Neural cell (in vitro differentiated cells): ENCODE data around the gene MTFMT. TPM values are rescaled to one million over a fixed set of nuclear protein-coding genes. Genes with fewer than 3 reads are reported as not detected.
A peak's percentile ranks its signal among the peaks of the same experiment; 100 is the strongest.

Source experiments
- H2AFZ ChIP-seq: fragments of 200-600, 300-800 bp; sonication (generic), shearing (Covaris generic); 2 replicates; pipeline ENCODE4 v1.6.0; 2014; ENCODE audit warnings: low read depth, mild to moderate bottlenecking, antibody characterized with exemption, low read length, moderate library complexity
- H3F3A ChIP-seq: fragments of 200-600 bp; shearing (Covaris generic); 2 replicates; pipeline ENCODE4 v1.6.1; 2016; ENCODE audit warnings: mild to moderate bottlenecking, moderate library complexity, mixed read lengths, antibody characterized with exemption, low read length; ENCODE audit not compliant: insufficient read depth, poor library complexity, severe bottlenecking
- H3K27ac ChIP-seq: fragments of 200-600, 300-800 bp; sonication (generic), shearing (Covaris generic); 2 replicates; pipeline ENCODE4 v1.5.1; 2014; ENCODE audit warnings: mild to moderate bottlenecking, low read length, moderate library complexity
- H3K27me3 ChIP-seq: fragments of 300-800, 200-600 bp; sonication (generic), shearing (Covaris generic); 2 replicates; pipeline ENCODE4 v1.6.0; 2014; ENCODE audit warnings: mild to moderate bottlenecking, low read depth, low read length, moderate library complexity; ENCODE audit not compliant: insufficient read depth
- H3K36me3 ChIP-seq: fragments of 300-800, 200-600 bp; sonication (generic), shearing (Covaris generic); 2 replicates; pipeline ENCODE4 v1.5.1; 2014; ENCODE audit warnings: mild to moderate bottlenecking, antibody characterized with exemption, low read length, moderate library complexity; ENCODE audit not compliant: insufficient read depth
- H3K4me2 ChIP-seq: fragments of 300-800, 200-600 bp; sonication (generic), shearing (Covaris generic); 2 replicates; pipeline ENCODE4 v1.6.0; 2014; ENCODE audit warnings: mild to moderate bottlenecking, low read length
- H3K4me3 ChIP-seq: fragments of 300-800, 200-600 bp; sonication (generic), shearing (Covaris generic); 2 replicates; pipeline ENCODE4 v1.5.1; 2014; ENCODE audit warnings: mild to moderate bottlenecking, low read length, moderate library complexity
- H3K79me2 ChIP-seq: fragments of 200-600 bp; shearing (Covaris generic); replicated peaks from 2 replicates; pipeline ENCODE4 v1.6.0; 2014; ENCODE audit warnings: mild to moderate bottlenecking, low read length, moderate library complexity; ENCODE audit not compliant: insufficient read depth
- H3K9ac ChIP-seq: fragments of 300-800, 200-600 bp; sonication (generic), shearing (Covaris generic); 2 replicates; pipeline ENCODE4 v1.6.1; 2016; ENCODE audit warnings: mild to moderate bottlenecking, low read length, mixed read lengths
- H3K9me2 ChIP-seq: fragments of 200-600 bp; shearing (Covaris generic); 2 replicates; pipeline ENCODE4 v1.6.1; 2016; ENCODE audit warnings: mild to moderate bottlenecking, low read length, mixed read lengths; ENCODE audit not compliant: insufficient read depth
- H3K9me3 ChIP-seq: fragments of 200-600, 300-800 bp; sonication (generic), shearing (Covaris generic); 2 replicates; pipeline ENCODE4 v1.6.1; 2016; ENCODE audit warnings: mild to moderate bottlenecking, mixed run types, low read length, moderate library complexity, mixed read lengths
- H4K20me1 ChIP-seq: fragments of 200-600 bp; shearing (Covaris generic); 2 replicates; pipeline ENCODE4 v1.6.1; 2016; ENCODE audit warnings: mild to moderate bottlenecking, mixed run types; ENCODE audit not compliant: insufficient read depth
- CTCF ChIP-seq: fragments of 450-650 bp; IDR thresholded peaks from 2 replicates; pipeline ENCODE4 v1.5.1; 2014; ENCODE audit warnings: antibody characterized with exemption, mild to moderate bottlenecking, moderate library complexity; ENCODE audit not compliant: poor library complexity, severe bottlenecking
- EP300 ChIP-seq: fragments of 450-650 bp; conservative IDR thresholded peaks from 2 replicates; pipeline ENCODE4 v1.6.1; 2014; ENCODE audit warnings: antibody characterized with exemption, mild to moderate bottlenecking, moderate library complexity; ENCODE audit not compliant: poor library complexity, severe bottlenecking
- EZH2 ChIP-seq: fragments of 200-600, 300-800 bp; shearing (Covaris generic), sonication (generic); IDR thresholded peaks from 2 replicates; pipeline ENCODE4 v1.6.1; 2014; ENCODE audit warnings: antibody characterized with exemption, low read length, borderline replicate concordance, mild to moderate bottlenecking; ENCODE audit not compliant: insufficient read depth, poor library complexity, severe bottlenecking
- MXI1 ChIP-seq: fragments of 450-650 bp; conservative IDR thresholded peaks from 2 replicates; pipeline ENCODE4 v1.6.1; 2014; ENCODE audit warnings: antibody characterized with exemption, mild to moderate bottlenecking; ENCODE audit not compliant: poor library complexity, severe bottlenecking
- POLR2AphosphoS5 ChIP-seq: IDR thresholded peaks from 2 replicates; pipeline ENCODE4 v1.6.1; 2012
- RAD21 ChIP-seq: fragments of 450-650 bp; conservative IDR thresholded peaks from 2 replicates; pipeline ENCODE4 v1.6.1; 2014; ENCODE audit warnings: antibody characterized with exemption, mild to moderate bottlenecking, moderate library complexity
- SMC3 ChIP-seq: fragments of 450-650 bp; conservative IDR thresholded peaks from 2 replicates; pipeline ENCODE4 v1.6.1; 2014; ENCODE audit warnings: antibody characterized with exemption, mild to moderate bottlenecking, moderate library complexity; ENCODE audit not compliant: poor library complexity
- TAF1 ChIP-seq: IDR thresholded peaks from 2 replicates; pipeline ENCODE4 v1.6.1; 2012; ENCODE audit warnings: low read depth
- polyA plus RNA-seq: library from polyadenylated mRNA; depleted of rRNA; stranded (reverse); fragments of >200 nt; gene quantifications from 2 replicates; pipeline ENCODE4 v1.2.3, GENCODE V29; 2014

Gene MTFMT
- polyA plus RNA-seq, 1 donor from 2014 or later = 21.3 TPM

DNA sequence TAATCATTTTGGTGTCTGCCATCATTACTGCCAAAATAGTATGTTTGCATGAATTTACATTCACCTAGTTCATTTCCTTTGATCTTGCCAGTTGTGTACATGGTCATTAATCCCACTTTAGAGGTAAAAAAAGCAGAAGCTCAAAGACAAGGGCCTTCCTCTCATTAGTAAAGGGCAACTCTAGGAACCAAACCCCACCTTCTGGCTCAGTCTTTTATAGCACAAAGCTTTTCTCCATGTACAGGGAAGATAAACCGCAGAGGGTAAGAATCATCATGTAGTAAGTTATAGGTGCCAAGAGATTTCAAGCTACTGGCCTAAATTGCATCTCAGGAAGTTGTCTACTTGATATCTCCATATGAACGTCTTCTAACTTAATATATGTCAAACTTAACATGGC, 20.5 kb downstream of the MTFMT start:
- no peak overlapping the region for H2AFZ ChIP-seq
- H3K27me3 ChIP-seq = no peaks in the 10 kb centered on the region
- peak; percentile 23 for TF ChIP-seq CTCF
- TF ChIP-seq SMC3 = no peak
- H3K79me2 ChIP-seq = no peaks in the 10 kb centered on the region
- no peak overlapping the region for H3K27ac ChIP-seq
- H3K9me2 ChIP-seq = no peaks in the 10 kb centered on the region
- H3K4me2 ChIP-seq = no peak overlapping the region
- no peak overlapping the region for H3K9ac ChIP-seq
- no peaks in the 10 kb centered on the region for H3K36me3 ChIP-seq
- no peaks in the 10 kb centered on the region for H3K9me3 ChIP-seq
- H3F3A ChIP-seq = no peaks in the 10 kb centered on the region
- H3K4me3 ChIP-seq = no peak overlapping the region
- H4K20me1 ChIP-seq = no peaks in the 10 kb centered on the region

- no peaks in the 10 kb centered on the region for H3K36me3 ChIP-seq
- TF ChIP-seq TAF1 = no peak
- no peaks in the 10 kb centered on the region for H3F3A ChIP-seq
- H3K4me3 ChIP-seq = no peak overlapping the region
- H3K9ac ChIP-seq = no peak overlapping the region
- no peak overlapping the region for H3K27ac ChIP-seq
- no peaks in the 10 kb centered on the region for H3K27me3 ChIP-seq
- H3K79me2 ChIP-seq = no peaks in the 10 kb centered on the region
- no peak overlapping the region for H2AFZ ChIP-seq
- no peaks in the 10 kb centered on the region for H3K9me3 ChIP-seq
- H3K4me2 ChIP-seq = no peak overlapping the region
- H4K20me1 ChIP-seq = no peaks in the 10 kb centered on the region
- H3K9me2 ChIP-seq = no peaks in the 10 kb centered on the region
These were observed 22.6 kb downstream of the MTFMT start for GRCh38 chr15:65006876-65007275.

- no peaks in the 10 kb centered on the region for H3K79me2 ChIP-seq
These were observed 24.4 kb downstream of the MTFMT start for GRCh38 chr15:65004993-65005392.

More at GRCh38 chr15:65004993-65005392, 24.4 kb downstream of the MTFMT start:
- no peaks in the 10 kb centered on the region for H3K9me3 ChIP-seq
- no peak overlapping the region for H3K27ac ChIP-seq
- no peaks in the 10 kb centered on the region for H3K27me3 ChIP-seq
- H3K4me3 ChIP-seq = no peak overlapping the region
- TF ChIP-seq EP300 = no peak
- TF ChIP-seq SMC3 = no peak
- TF ChIP-seq EZH2 = no peak
- no peak for TF ChIP-seq RAD21
- no peak for TF ChIP-seq CTCF
- no peak for TF ChIP-seq POLR2AphosphoS5
- no peak for TF ChIP-seq MXI1
- no peaks in the 10 kb centered on the region for H3F3A ChIP-seq
- no peak overlapping the region for H3K9ac ChIP-seq
- no peak overlapping the region for H3K4me2 ChIP-seq
- no peaks in the 10 kb centered on the region for H3K9me2 ChIP-seq
- H3K36me3 ChIP-seq = no peaks in the 10 kb centered on the region
- no peak overlapping the region for H2AFZ ChIP-seq
- H4K20me1 ChIP-seq = no peaks in the 10 kb centered on the region
